Body of pancreas (tissue), 4 donors: ENCODE results near the gene PRRC2B. TPM values are rescaled to one million over a fixed set of nuclear protein-coding genes. Genes with fewer than 3 reads are reported as not detected.

Source experiments
- ATAC-seq: fragments of 150-250 bp; one replicate; pipeline ENCODE4 v1.9.1; 2016
- DNase-seq, 4 donors: peaks; one replicate each; pipeline ENCODE4 v3.0.0-alpha.2; 2019
- H3K27ac ChIP-seq, 4 donors: fragments of 200-600 bp; sonication (generic); 1 replicate in 3 of 4; 2 replicates in 1 of 4; pipeline versions ENCODE4 v1.5.1 to v1.6.1; 2016 to 2019; ENCODE audit warnings: mild to moderate bottlenecking in 1 of 4, mixed read lengths in 1 of 4, moderate library complexity in 1 of 4
- H3K27me3 ChIP-seq, 2 donors: fragments of 200-600 bp; sonication (generic); one replicate each; pipeline ENCODE4 v1.6.0; 2016; ENCODE audit warnings: mild to moderate bottlenecking in 1 of 2
- H3K36me3 ChIP-seq, 2 donors: fragments of 200-600 bp; sonication (generic); replicated peaks in 1 of 2; 2 replicates each; pipeline ENCODE4 v1.5.1; 2016; ENCODE audit warnings: low read depth in 2 of 2; ENCODE audit not compliant: insufficient read depth in 1 of 2
- H3K4me1 ChIP-seq: fragments of 200-600 bp; sonication (generic); one replicate; pipeline ENCODE4 v1.6.0; 2016
- H3K4me3 ChIP-seq, 2 donors: fragments of 200-600 bp; sonication (generic); 1 replicate in 1 of 2; 2 replicates in 1 of 2; pipeline ENCODE4 v1.5.1; 2016 to 2019
- H3K9me3 ChIP-seq, 3 donors: fragments of 200-600 bp; sonication (generic); 1 replicate in 2 of 3; 2 replicates in 1 of 3; pipeline ENCODE4 v1.5.1; 2016
- CTCF ChIP-seq, 7 experiments: fragments of 450-650 bp in 4 of 7; fragments of 200-600 bp in 3 of 7; sonication (generic) in 3 of 7; IDR thresholded peaks; one replicate each; pipeline ENCODE4 v1.5.1; 2016 to 2019; ENCODE audit warnings: antibody characterized with exemption in 7 of 7
- POLR2A ChIP-seq, 3 donors: fragments of 450-650 bp; IDR thresholded peaks; one replicate each; pipeline ENCODE4 v1.6.1; 2016; ENCODE audit warnings: antibody characterized with exemption in 3 of 3, mild to moderate bottlenecking in 2 of 3
- WGBS, 2 donors: methylation state at CpG; one replicate each; pipeline ENCODE4 v1.1.5; 2017; 5-methylcytosine and 5-hydroxymethylcytosine counted together
- intact Hi-C: fragments of 100-400 bp; cut with DNase I; formaldehyde crosslinking; loops from one replicate; pipeline ENCODE4 v1.15.1; 2023
- total RNA-seq, 2 donors: library from RNA; depleted of rRNA; stranded (reverse); fragments of >200 nt; gene quantifications; one replicate each; pipeline ENCODE4 v1.1.0, GENCODE V29; 2016

PRRC2B gene
- total RNA-seq, 2 donors from 2014 or later: 78.3 to 177 TPM

- Histone ChIP-seq H3K4me1 (no peaks in the 10 kb centered on the region), H3K27me3 (no peaks in the 10 kb centered on the region), H3K27ac (no peak overlapping the region), H3K36me3 (peaks cover 0 to 29% of the 10 kb centered on the region in 2 donors), H3K9me3 (no peaks in the 10 kb centered on the region), H3K4me3 (no peak overlapping the region)
- TF ChIP-seq CTCF (IDR thresholded peaks at IDR 0.05) (no peak), POLR2A (IDR thresholded peaks at IDR 0.05) (no peak)
- intact Hi-C loops: no loop called here
- 82 to 100% methylated on average over 4 to 11 of the region's 11 CpGs for WGBS, 2 donors
- ATAC-seq (no peak), DNase-seq (peak in 1 of 4 donors; percentile 20)
Measured at GRCh38 chr9:131517761-131518190, 123.9 kb downstream of the PRRC2B start.

GRCh38 chr9:131518553-131518952, 124.7 kb downstream of the PRRC2B start:
- H3K9me3 ChIP-seq: no peaks in the 10 kb centered on the region
- H3K36me3 ChIP-seq: peaks cover 0 to 29% of the 10 kb centered on the region in 2 donors
- H3K27me3 ChIP-seq: no peaks in the 10 kb centered on the region
- no peaks in the 10 kb centered on the region for H3K4me1 ChIP-seq
- H3K4me3 ChIP-seq: no peak overlapping the region
- no peak for TF ChIP-seq POLR2A (IDR thresholded peaks at IDR 0.05)
- no peak for TF ChIP-seq CTCF (IDR thresholded peaks at IDR 0.05)
- no peak overlapping the region for H3K27ac ChIP-seq
- WGBS, 2 donors: 96 to 99% methylated on average over 14 to 20 of the region's 20 CpGs
- ATAC-seq (no peak), DNase-seq (no peak)
- intact Hi-C loops: no loop called here

GRCh38 chr9:131520503-131520902, 126.6 kb downstream of the PRRC2B start:
- Histone ChIP-seq H3K4me1 (no peaks in the 10 kb centered on the region), H3K4me3 (no peak overlapping the region), H3K9me3 (no peaks in the 10 kb centered on the region), H3K27me3 (no peaks in the 10 kb centered on the region), H3K27ac (no peak overlapping the region), H3K36me3 (peaks cover 0 to 33% of the 10 kb centered on the region in 2 donors)
- WGBS, 2 donors: 80% methylated on average over 15 to 16 of the region's 16 CpGs
- TF ChIP-seq CTCF (IDR thresholded peaks at IDR 0.05) (no peak), POLR2A (IDR thresholded peaks at IDR 0.05) (no peak)
- no peak for ATAC-seq
- no peak for DNase-seq
- intact Hi-C loops: no loop called here

- ATAC-seq: no peak
- no peak overlapping the region for H3K4me3 ChIP-seq
- no peak for DNase-seq
- TF ChIP-seq CTCF (IDR thresholded peaks at IDR 0.05) (no peak), POLR2A (IDR thresholded peaks at IDR 0.05) (no peak)
- H3K4me1 ChIP-seq: no peaks in the 10 kb centered on the region
- H3K9me3 ChIP-seq: no peaks in the 10 kb centered on the region
- H3K27ac ChIP-seq: no peak overlapping the region
- H3K36me3 ChIP-seq: peaks cover 0 to 32% of the 10 kb centered on the region in 2 donors
- 91 to 94% methylated on average over 10 of the region's 10 CpGs for WGBS, 2 donors
- intact Hi-C loops: no loop called here
- H3K27me3 ChIP-seq: no peaks in the 10 kb centered on the region
Measured at GRCh38 chr9:131521203-131521602, 127.3 kb downstream of the PRRC2B start.

GRCh38 chr9:131521822-131522221, 127.9 kb downstream of the PRRC2B start:
- Histone ChIP-seq H3K36me3 (peaks cover 0 to 30% of the 10 kb centered on the region in 2 donors), H3K27ac (no peak overlapping the region), H3K27me3 (no peaks in the 10 kb centered on the region), H3K4me1 (no peaks in the 10 kb centered on the region), H3K4me3 (no peak overlapping the region), H3K9me3 (no peaks in the 10 kb centered on the region)
- WGBS, 2 donors: 96 to 98% methylated on average over 11 to 13 of the region's 13 CpGs
- intact Hi-C loops: no loop called here
- no peak for DNase-seq
- no peak for ATAC-seq
- no peak for TF ChIP-seq CTCF (IDR thresholded peaks at IDR 0.05)
- TF ChIP-seq POLR2A (IDR thresholded peaks at IDR 0.05): no peak
